Osteoblast (primary cell): Measurements from ENCODE around the gene AANAT. TPM values are rescaled to one million over a fixed set of nuclear protein-coding genes. Genes with fewer than 3 reads are reported as not detected.
A peak's percentile ranks its signal among the peaks of the same experiment; 100 is the strongest.

Experiments
- DNase-seq: peaks from one replicate; pipeline ENCODE4 v3.0.0; 2011; ENCODE audit warnings: low spot score, mixed read lengths; ENCODE audit not compliant: insufficient read length; ENCODE audit errors: missing footprints
- H2AFZ ChIP-seq: 2 replicates; pipeline ENCODE4 v1.6.0; 2011; ENCODE audit warnings: mild to moderate bottlenecking, low read length
- H3K27ac ChIP-seq: 2 replicates; pipeline ENCODE4 v1.5.1; 2011; ENCODE audit warnings: mild to moderate bottlenecking, low read depth, low read length, moderate library complexity
- H3K27me3 ChIP-seq: 2 replicates; pipeline ENCODE4 v1.6.0; 2012; ENCODE audit warnings: mild to moderate bottlenecking, control low read depth, inconsistent platforms, low read length, moderate library complexity; ENCODE audit not compliant: insufficient read depth
- H3K36me3 ChIP-seq: 2 replicates; pipeline ENCODE4 v1.5.1; 2011; ENCODE audit warnings: mild to moderate bottlenecking, low read length, control low read depth, moderate library complexity; ENCODE audit not compliant: insufficient read depth
- H3K4me1 ChIP-seq: 2 replicates; pipeline ENCODE4 v1.5.1; 2011; ENCODE audit warnings: mild to moderate bottlenecking, low read length, control low read depth, moderate library complexity; ENCODE audit not compliant: insufficient read depth
- H3K4me2 ChIP-seq: 2 replicates; pipeline ENCODE4 v1.6.0; 2011; ENCODE audit warnings: mild to moderate bottlenecking, low read length; ENCODE audit not compliant: insufficient read depth
- H3K4me3 ChIP-seq: fragments of 200-600 bp; sonication (generic); 3 replicates; pipeline ENCODE4 v1.5.1; 2012; ENCODE audit warnings: mild to moderate bottlenecking, low read length, inconsistent platforms; ENCODE audit not compliant: insufficient read depth
- H3K79me2 ChIP-seq: 2 replicates; pipeline ENCODE4 v1.6.0; 2012; ENCODE audit warnings: mild to moderate bottlenecking, low read length, control low read depth, inconsistent platforms; ENCODE audit not compliant: insufficient read depth
- H3K9me3 ChIP-seq: 2 replicates; pipeline ENCODE4 v1.5.1; 2011; ENCODE audit warnings: low read depth, low read length, control low read depth
- H4K20me1 ChIP-seq: 2 replicates; pipeline ENCODE4 v1.6.0; 2012; ENCODE audit warnings: mild to moderate bottlenecking, low read length, control low read depth; ENCODE audit not compliant: insufficient read depth
- CTCF ChIP-seq: IDR thresholded peaks from 2 replicates; pipeline ENCODE4 v1.5.1; 2011; ENCODE audit warnings: mild to moderate bottlenecking, low read depth, low read length, moderate library complexity; ENCODE audit errors: extremely low read depth
- total RNA-seq: library from RNA; depleted of rRNA; stranded (reverse); fragments of >200 nt; gene quantifications from 2 replicates; pipeline ENCODE4 v1.2.3, GENCODE V29; 2012

AANAT gene
- total RNA-seq, 1 donor: not detected

GRCh38 chr17:76467809-76468633 lies 618 bp downstream of the AANAT start:
- Histone ChIP-seq H3K4me3 (no peak overlapping the region), H3K9me3 (no peaks in the 10 kb centered on the region), H3K4me1 (peaks cover 4% of the 10 kb centered on the region), H3K27ac (no peak overlapping the region), H2AFZ (no peak overlapping the region), H4K20me1 (no peaks in the 10 kb centered on the region), H3K27me3 (peaks cover 4% of the 10 kb centered on the region), H3K4me2 (no peak overlapping the region), H3K79me2 (no peaks in the 10 kb centered on the region), H3K36me3 (no peaks in the 10 kb centered on the region)
- DNase-seq: peak; percentile 62
- no peak for TF ChIP-seq CTCF

GRCh38 chr17:76468634-76469010 lies 1.2 kb downstream of the AANAT start:
- Histone ChIP-seq H3K4me2 (no peak overlapping the region), H3K4me3 (no peak overlapping the region), H2AFZ (no peak overlapping the region), H3K79me2 (no peaks in the 10 kb centered on the region), H3K36me3 (no peaks in the 10 kb centered on the region), H3K4me1 (peaks cover 4% of the 10 kb centered on the region), H4K20me1 (no peaks in the 10 kb centered on the region), H3K27me3 (peaks cover 2% of the 10 kb centered on the region), H3K9me3 (no peaks in the 10 kb centered on the region), H3K27ac (no peak overlapping the region)
- TF ChIP-seq CTCF: no peak
- peak; percentile 36 for DNase-seq

GRCh38 chr17:76469076-76469990 lies 1.9 kb downstream of the AANAT start:
- H3K27me3 ChIP-seq: no peaks in the 10 kb centered on the region
- H3K9me3 ChIP-seq: no peaks in the 10 kb centered on the region
- peak; percentile 54 for DNase-seq
- no peaks in the 10 kb centered on the region for H3K79me2 ChIP-seq
- no peak overlapping the region for H3K27ac ChIP-seq
- H3K4me2 ChIP-seq: no peak overlapping the region
- no peaks in the 10 kb centered on the region for H4K20me1 ChIP-seq
- no peak for TF ChIP-seq CTCF
- H3K36me3 ChIP-seq: no peaks in the 10 kb centered on the region
- H3K4me3 ChIP-seq: no peak overlapping the region
- H3K4me1 ChIP-seq: peaks cover 2% of the 10 kb centered on the region
- H2AFZ ChIP-seq: no peak overlapping the region
